ENCODE measurements around the gene KLK11.
A peak's percentile ranks its signal among the peaks of the same experiment; 100 is the strongest.

Gene KLK11

GRCh38 chr19:51027126-51027806, 850 bp upstream of the KLK11 start:
- DNase-seq = no peak

DNA sequence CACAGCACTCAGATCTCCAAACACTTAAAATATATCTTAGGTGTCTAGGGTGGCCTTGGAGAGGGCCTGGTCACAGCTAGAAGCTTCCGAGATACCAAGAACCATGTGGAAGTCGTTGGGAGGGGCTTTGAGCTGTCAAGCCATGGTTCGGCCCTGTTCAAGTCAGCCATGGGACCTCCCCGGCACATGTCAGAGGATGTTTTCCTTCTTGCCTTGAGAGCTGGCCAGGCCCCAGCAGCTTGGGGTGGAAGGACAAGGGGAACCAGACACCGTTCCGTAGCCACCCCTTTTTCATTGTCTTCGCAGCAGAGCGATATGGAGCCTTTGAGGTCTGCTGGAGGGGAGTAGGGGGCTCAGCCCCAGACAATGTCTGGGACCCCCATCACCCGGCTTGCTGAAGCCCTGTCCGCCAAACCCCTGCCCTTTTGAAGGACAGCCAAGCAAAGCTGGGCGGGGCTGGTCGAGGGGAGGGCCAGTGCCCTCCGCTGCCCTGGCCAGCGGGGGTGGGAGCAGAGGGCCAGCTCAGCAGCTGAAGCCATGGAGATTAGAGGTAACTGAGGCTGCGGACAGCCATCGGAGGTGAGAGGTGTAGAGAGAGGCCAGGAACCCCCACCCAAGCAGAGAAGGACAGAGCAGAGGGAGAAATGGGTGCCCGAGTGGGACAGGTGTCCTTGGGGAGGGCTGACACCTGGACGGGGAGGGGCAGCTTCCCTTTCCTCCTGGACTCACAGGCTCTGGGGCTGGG, 435 bp downstream of the KLK11 start:
- no peak for DNase-seq

DNA sequence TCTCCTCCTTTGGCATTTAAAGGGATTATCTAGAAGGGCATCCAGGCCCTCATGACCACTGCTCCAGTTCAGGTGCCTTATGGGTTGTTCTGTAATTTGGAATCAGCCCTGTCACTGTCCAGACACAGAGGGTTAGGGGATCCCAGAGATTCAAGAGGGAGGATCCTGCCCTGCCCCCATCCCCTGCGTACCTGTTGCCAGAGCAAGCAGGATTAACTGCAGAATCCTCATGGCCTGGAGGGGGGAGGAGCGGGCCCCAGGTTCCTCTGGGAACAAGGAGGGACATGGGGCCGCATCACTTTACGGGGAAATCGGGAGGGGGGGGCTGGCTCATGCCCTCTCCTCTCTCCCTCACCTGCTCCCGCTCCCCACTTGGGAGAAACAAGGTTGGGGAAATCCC, 1.0 kb downstream of the KLK11 start:
- DNase-seq = no peak

GRCh38 chr19:51024924-51025323, 1.5 kb downstream of the KLK11 start:
- peak; percentile 32 for DNase-seq

DNA sequence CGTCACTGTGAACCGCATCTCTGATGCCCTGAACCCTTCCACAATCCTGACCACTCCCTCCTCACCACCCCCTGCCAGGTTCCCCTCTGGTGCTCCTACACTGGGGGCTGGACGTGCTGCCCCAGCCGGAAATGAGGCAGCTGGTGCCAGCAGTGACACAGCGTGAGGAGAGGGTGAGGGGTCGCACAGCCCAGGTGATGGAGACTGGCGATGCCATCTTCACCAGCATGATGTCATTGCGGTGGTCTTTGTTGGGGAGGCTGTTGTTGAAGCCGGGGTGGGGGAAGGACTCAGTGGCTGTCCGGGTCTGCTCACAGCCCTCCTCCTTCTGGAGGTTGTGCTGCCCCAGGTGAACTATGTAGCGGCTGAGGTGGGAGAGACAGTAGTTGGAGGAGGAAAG, 2.5 kb downstream of the KLK11 start:
- no peak for DNase-seq

DNA sequence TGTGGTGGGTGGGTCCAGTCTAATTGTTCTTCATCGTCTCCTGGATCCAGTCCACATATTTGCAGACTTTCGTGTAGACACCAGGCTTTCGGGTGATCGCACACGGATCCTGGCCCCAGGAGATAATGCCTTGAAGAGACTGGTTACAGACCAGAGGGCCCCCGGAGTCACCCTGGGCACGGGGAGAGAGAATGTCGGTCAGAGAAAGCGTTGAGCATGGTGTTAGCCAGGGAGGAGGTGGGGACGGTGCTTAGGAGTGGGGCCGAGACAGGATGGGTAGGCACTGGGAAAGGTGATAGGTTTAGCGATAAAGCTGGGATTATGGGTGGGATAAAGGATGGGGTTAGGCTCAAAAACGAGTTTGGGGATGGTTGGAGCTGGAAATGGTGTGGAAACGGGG, 3.9 kb downstream of the KLK11 start:
- no peak for DNase-seq

GRCh38 chr19:51020988-51021651, 5.3 kb downstream of the KLK11 start:
- DNase-seq = peak; percentile 37

DNA sequence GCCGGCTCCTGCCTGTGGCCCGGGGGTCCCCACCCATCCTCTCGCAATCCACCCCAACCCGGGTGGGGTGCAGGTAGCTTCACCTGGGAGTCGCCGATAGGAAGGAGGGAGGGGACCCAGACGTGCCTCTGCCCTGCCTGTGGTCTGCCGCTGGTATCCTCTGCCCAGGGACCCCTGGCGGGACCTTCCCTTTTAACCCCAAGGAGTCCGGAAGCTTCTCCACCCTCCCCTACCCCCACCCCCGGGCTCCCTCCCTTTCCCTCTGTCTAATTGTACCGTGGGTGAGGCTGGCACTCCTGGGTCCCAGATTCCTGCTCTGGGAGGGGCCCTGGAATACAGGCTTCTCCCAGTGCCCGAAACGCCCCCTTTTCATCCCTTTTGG, 6.9 kb downstream of the KLK11 start, which contains the start of gene KLK10:
Gene KLK10, minus strand, starts transcription at position 166 of the 382 bp plus-strand sequence. CDS start 579 bp downstream, outside the sequence.
- no peak for DNase-seq

DNA sequence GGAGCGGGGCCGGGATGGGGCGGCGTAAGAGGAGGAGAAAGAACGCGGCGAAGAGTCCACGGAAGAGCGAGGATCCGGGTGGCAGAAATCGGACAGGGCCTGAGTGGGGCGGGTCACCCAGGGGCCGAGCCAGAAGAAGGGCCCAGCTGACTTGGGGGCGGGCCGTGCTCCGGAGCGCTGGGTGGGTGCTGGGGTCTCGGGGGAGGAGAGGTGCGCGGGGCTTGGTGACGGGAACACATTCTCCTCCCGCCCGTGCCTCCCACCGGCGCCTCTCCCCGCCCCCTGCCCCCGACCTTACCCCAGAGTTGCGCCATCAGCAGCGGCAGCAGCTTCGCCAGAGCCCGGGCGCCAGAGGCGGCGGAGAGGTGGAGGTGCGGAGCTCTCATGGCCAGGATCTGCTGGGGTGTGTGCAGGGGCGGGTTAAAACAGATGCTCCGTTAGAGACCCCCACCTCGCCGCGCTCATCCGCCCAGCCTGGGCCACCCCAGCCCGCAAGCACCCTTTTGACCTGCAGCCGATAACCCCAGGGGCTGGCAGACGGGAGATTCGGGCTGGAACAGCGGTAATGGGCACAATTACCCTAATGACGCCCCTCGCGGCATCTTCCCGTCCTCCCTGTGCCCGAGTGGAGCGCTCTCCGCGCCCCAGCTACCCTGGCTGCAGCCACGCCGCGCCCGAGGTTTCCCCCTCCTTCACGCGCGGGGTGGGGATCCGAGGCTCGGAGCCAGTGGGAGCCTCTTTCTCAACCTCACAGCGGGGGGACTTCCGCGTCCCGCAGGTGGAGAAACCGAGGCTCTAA, 7.5 kb downstream of the KLK11 start:
- DNase-seq = no peak

GRCh38 chr19:51016798-51017683, 9.4 kb downstream of the KLK11 start:
- DNase-seq = peak; percentile 67

GRCh38 chr19:51015691-51016267, 10.6 kb downstream of the KLK11 start:
- DNase-seq = no peak

- DNase-seq = no peak
Measured at GRCh38 chr19:51014242-51014641, 12.2 kb downstream of the KLK11 start.

DNA sequence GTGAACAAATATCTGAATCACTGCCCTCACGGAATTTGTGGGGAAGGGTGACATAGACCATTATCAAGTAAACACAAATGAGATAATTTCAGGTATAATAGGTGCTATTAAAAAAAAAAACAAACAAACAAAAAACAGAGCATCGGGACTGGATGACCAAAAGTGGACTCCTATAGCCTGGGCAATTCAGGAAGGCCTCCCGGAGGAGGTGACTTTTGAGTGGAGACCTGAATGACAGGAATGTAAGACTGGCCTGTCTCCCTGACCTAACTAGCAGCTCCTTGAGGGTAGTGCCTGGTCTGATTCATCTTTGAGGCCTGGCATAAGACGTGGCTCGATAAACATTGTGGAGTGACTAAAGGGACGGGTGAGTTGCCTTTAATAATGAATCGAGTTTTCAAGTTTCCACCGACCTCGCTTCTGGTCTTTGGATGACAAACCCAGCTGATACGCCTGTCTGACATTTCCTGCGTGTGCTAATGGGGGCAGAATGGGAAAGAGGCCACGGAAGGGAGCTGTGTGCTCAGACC, 13.7 kb downstream of the KLK11 start:
- DNase-seq = no peak

DNA sequence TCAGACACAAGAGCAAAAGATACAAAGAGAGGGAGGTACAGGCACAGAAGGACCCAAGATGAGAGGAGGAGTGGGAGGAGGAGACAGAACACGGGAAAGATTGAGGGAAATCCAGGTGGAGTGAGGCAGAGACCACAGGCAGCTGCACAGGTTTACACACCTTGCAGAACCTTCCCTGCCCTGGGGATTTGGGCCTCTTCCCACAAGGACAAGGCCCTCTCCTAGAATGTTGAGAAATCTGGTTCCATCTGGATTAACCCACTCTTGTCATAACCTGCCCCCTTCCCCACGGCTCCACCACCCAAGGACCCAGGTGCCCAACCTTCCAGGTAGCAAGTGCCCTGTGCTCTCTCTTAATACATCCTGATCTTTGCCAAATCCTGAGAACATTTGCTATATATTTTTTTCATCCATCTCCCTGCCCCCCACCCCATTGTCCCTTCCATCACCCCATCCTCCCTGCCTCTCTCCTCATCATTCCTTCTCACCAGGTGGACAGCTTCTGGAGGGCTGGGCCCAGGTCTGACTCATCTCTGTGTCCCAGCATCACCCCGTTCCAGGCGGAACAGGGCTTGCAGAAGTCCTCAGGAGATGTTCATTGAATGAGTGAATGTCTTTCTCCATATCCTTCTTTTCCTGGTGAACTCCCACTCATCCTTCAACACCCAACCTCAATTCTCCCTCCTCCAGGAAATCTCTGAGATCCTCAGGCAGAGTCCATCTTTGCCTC, 16.2 kb downstream of the KLK11 start:
- no peak for DNase-seq

DNA sequence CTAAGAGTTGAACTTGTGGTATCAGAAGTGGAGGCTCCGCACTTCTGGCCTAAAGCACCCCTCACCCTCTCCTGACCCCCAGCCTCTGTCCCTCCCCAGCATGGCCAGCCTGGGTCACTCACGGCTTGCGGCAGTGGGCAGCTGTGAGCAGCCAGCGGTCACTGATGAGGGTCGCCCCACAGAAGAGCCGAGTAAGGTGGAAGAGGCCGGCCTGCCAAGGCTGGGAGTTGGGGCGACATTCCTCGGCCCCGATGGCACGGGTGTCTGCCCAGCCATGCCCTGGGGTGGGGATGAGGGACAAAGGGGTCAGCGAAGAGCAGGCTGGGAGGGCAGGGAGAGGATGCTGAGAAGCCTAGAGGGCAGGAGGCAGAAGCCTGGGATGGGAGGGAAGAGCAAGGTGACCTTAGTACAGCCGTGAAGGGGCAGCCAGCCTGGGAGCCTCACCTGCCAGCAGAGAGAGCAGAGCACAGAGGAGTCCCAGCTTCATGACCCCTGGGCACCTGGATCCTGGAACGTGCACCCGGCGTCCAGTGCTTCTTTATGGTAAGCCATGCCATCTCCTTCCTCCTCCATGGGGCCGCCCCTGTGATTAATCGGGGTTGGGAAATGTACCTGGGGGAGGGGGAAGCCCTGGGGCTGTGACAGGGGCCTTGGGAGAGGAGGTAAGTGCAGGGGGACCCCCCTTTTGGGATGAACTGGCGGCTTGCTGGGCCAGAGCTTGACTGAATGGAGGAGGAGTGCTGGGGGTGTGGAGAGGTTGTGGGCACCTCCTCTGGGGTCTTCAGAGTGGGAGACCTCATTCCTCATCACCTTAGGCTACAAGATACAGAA, 17.1 kb downstream of the KLK11 start:
- no peak for DNase-seq

- no peak for DNase-seq
Measured at GRCh38 chr19:51007488-51007887, 18.9 kb downstream of the KLK11 start.

GRCh38 chr19:51006406-51006805, 20.0 kb downstream of the KLK11 start:
- no peak for DNase-seq

DNA sequence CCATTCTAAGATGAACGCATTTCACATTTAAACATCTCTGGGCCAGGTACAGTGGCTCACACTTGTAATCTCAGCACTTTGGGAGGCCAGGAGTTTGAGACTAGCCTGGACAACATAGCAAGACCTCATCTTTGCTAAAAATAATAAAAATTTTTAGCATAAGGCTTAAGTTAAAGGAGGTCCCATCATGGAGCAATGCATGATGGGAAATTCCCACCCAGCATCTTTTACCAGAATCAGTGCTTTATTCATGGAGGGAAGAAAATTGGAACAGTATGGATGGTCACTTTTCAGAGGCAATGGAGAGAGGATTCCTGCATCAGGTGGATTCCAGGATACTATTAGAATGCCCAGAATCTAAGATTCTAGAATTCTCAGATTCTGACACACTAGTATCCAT, 21.2 kb downstream of the KLK11 start:
- no peak for DNase-seq

GRCh38 chr19:51003316-51003715, 23.1 kb downstream of the KLK11 start:
- DNase-seq = no peak
